HL-60 (cell line): ENCODE measurements around the gene SPACA5.

Source experiments
- CTCF ChIP-seq: IDR thresholded peaks from one replicate; pipeline ENCODE4 v1.5.1; 2011; ENCODE audit warnings: low read length, control low read depth, inconsistent platforms; ENCODE audit not compliant: insufficient read depth
- REST ChIP-seq: IDR thresholded peaks from 2 replicates; pipeline ENCODE4 v1.6.1; 2012; ENCODE audit warnings: low read depth; ENCODE audit not compliant: insufficient replicate concordance

- TF ChIP-seq CTCF (no peak), REST (no peak)
Observed at GRCh38 chrX:48002319-48002718, 4.5 kb upstream of the SPACA5 start.
